OCI-M1 (cell line): ENCODE data around the gene GPD1L.
"Not testable (repeated sequence)": the region's sequence is repeated elsewhere in the genome, so short reads cannot be mapped to it uniquely, and the experiment has no call there.

Experiments used
- DNase-seq: peaks from one replicate; lab custom pipeline; 2025; lab: John Stamatoyannopoulos, UW

GPD1L gene

DNA sequence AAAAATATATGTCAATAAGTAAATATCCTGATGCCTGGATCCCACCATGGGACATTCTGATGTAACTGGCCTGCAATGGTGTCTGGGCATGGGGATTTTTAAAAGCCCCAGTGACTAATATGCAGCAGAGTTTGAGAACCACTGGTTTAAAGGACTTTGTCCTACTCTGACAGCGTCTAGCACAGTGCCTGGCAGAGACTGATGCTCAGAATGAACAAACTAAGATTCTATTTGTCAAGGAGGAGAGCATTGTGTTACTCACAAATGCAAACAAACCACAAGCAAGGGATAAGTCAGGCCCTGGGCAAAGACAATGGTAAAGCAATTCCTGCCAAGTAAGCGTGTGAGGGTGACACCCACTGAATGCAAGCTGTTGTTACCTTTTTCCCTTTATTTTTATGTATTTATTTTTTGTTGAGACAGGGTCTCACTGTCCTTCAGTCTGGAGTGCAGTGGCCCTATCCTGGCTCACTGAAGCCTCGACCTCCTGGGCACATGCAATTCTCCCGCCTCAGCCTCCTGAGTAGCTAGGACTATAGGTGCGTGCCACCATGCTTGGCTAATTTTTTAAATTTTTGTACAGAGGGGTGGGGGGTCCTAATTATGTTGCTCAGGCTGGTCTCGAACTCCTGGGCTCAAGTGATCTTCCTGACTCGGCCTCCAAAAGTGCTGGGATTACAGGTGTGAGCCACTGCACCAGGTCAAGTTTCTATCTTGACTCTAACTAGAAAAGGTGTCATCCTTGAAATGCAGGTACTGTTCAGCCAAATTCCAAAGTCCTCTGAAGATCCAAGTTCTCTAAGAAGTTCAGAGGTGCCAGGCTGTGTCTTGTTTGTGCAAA, 909 bp upstream of the GPD1L start:
- peak; percentile 27 for DNase-seq

DNA sequence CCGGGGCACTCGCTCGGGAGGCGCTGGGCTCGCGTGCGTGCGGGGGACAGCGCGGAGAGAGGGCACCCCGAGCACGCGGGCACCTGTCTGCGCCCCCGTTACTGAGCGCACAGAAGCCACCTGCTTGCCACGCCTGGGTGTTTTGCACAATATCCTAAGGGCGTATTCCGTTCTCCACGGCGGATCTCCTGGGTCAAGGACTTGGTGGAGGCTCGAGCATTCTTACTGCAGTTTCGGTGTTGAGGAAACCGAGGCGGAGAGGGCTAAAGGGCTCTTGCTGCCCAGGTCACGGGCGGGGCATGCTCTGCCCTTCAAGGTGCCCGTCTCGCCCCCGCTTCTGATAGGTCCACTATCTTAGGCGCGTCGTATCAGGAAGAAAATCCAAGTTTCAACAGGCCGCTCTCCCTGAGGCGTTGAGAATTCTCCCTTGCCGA, 526 bp downstream of the GPD1L start:
- DNase-seq: peak; percentile 33

DNA sequence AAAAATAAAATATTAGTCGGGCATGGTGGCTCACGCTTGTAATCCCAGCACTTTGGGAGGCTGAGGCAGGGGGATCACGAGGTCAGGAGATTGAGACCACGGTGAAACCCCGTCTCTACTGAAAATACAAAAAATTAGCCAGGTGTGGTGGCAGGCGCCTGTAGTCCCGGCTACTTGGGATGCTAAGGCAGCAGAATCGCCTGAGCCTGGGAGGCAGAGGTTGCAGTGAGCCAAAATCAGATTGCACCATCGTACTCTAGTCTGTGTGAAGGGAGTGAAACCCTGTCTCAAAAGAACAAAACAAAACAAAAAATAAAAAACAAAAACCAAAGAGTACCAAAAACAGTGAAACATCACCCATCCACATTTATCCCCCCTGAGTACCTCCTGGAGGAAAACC, 1.8 kb downstream of the GPD1L start:
- not testable (repeated sequence) for DNase-seq

- no peak for DNase-seq
These were observed 2.8 kb downstream of the GPD1L start for GRCh38 chr3:32109256-32109655.

- DNase-seq: no peak
These were observed 3.9 kb downstream of the GPD1L start for GRCh38 chr3:32110233-32110760.

DNA sequence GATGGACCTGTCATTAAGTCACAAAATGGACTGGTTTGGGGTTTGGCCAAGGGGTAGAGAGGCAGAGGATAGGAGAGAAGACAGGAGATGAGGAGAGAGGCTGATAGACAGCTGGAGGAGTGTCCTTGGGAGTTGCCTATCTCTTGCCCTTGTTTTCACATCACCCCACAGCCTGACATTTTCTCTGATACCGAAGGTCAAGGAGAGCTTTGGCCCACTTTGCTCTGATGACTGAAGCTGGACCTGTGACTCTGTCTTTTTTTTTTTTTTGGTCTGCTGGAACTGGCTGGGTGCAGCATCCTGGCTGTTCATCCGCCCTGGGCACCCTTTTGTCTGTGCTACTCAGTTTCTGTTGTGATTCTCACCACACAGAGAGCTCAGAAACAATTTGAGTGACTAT, 5.1 kb downstream of the GPD1L start:
- no peak for DNase-seq

- DNase-seq: no peak
These were observed 7.1 kb downstream of the GPD1L start for GRCh38 chr3:32113566-32113965.

GRCh38 chr3:32113981-32114545, 7.6 kb downstream of the GPD1L start:
- no peak for DNase-seq

- not testable (repeated sequence) for DNase-seq
These were observed 8.3 kb downstream of the GPD1L start for GRCh38 chr3:32114546-32115386.

DNA sequence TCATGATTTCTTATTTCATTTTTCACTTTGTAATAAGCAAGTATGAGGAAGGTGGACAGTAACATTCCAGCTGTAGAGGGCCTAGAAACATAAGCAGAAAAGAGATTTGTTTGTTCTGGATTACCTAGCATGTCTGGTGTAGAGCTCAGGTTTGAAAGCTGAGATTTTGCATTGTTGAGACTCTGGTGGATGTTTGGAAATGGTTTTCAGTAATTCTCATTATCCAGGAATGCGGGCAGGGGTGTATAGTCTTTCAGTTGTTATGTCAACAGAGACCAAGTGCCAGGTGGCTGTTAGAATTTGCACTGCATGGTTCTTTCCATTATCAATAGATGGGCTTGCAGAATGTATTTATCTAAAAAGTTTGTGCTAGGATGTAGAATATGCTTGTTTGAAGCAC, 10.9 kb downstream of the GPD1L start:
- DNase-seq: no peak

GRCh38 chr3:32118215-32118614, 11.8 kb downstream of the GPD1L start:
- DNase-seq: no peak

DNA sequence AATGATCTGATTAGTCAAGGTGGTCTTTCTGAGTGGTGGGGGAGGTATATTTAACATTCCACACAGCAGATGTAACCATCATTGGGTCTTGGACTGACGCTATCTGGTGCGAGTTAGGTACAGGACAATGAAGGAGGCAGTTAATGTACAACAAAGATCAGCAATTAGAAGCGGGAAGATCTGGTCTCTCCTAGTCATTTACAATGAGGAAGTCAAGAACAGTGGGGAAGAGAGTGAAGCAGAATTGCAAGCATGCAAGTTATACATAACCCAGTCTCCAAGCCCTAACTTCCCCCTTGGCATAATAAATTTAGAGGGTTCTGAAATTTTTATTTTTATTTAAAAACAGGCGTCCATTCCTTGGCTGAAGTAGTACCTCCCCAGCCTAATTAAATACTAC, 14.1 kb downstream of the GPD1L start:
- DNase-seq: peak; percentile 62

- DNase-seq: no peak
These were observed 14.7 kb downstream of the GPD1L start for GRCh38 chr3:32121137-32121536.

GRCh38 chr3:32123620-32124019, 17.2 kb downstream of the GPD1L start:
- no peak for DNase-seq

DNA sequence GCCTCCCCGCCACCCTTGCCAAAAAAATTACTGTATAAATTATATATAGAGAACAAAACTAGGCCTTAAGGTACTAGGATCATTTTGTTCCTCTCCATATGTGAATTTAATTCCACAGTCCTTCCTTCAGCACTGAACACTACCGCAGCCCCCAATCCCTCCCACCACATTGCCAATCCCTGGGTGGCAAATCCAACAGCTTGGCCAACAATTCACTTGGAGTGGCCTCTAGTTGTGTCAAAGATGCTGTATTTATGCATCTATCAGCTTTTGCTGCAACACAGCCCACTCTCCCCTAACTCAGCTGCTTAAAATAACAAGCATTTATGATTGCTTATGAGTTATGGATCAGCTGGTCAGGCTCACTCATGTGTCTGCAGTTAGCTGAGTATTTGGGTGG, 18.6 kb downstream of the GPD1L start:
- no peak for DNase-seq

- DNase-seq: no peak
These were observed 20.0 kb downstream of the GPD1L start for GRCh38 chr3:32126305-32127015.

DNA sequence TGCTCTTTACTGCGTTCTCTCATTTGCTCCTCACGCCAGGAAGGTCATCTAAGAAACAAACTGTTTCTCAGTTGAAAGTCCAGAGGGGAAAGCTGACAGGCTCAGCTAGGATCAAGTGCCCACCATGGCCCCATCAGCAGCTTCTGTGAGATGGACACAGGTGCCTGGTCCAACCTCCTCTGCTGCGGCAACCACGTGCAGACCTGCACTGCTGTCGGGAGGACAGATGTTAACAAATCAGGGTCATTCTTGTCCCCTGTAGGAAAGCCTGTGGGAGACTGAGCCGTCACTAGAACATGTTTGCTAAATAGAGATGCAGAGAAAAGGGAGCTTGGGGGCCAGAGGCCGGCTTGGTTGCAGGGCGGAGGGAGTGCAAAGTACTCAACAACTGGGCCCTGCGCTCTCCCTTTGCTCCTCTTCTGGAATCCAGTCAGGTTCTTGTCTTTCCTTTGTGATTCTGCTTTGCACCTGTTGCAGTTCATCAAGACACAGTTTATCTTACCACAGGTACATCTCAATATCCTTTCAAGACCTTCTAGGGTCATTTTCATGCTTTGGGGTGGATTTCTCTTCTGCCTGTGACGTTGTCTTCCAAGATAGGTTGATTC, 20.9 kb downstream of the GPD1L start:
- DNase-seq: no peak

GRCh38 chr3:32128936-32129335, 22.5 kb downstream of the GPD1L start:
- peak; percentile 60 for DNase-seq

DNA sequence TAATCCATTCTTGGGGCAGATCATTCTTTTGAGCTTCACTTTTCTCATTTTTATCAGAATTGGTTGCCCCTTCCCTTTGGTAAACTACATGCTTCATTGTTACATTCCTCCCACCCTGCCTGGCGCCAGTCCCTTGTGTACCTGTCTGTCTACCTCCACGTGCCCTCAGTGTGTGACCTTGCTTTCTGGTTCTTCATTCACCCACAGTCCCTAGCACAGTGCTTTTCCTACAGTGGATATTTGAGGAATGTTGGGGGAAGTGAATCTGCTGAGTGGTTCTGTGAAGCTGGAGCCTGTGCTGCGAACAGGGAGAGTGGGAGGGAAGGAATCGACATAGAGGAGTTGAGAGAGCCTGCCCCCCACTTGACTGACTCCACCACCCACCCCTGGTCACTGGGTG, 23.4 kb downstream of the GPD1L start:
- no peak for DNase-seq

- DNase-seq: no peak
These were observed 25.7 kb downstream of the GPD1L start for GRCh38 chr3:32132121-32132520.

DNA sequence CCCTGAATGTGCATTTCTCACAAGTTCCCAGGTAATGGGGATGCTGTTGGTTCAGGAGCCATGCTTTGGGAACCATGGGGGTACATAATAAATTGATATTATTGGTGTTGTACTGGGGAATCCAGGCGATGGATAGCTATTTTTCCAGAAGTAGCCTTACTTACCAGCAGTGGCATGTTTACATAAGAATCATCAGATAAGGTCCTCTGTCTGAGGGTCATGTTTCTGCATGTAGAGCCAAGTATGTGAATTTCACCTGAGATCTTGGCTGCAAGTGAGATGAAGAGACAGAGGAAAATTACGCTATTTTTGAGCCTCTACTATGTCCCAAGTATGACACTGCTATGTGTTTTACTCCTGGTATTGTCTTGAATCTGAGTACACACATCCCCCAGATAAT, 26.3 kb downstream of the GPD1L start:
- no peak for DNase-seq
